Central memory CD4-positive, alpha-beta T cell (primary cell): ENCODE data around the gene PLCB1.
"Not testable (repeated sequence)": the region's sequence is repeated elsewhere in the genome, so short reads cannot be mapped to it uniquely, and the experiment has no call there.

ENCODE experiments used
- DNase-seq: peaks from one replicate; pipeline ENCODE4 v3.0.0; 2022

The PLCB1 gene

GRCh38 chr20:8631271-8631670 is 499.2 kb downstream of the PLCB1 start:
- no peak for DNase-seq

- no peak for DNase-seq
Observed at GRCh38 chr20:8633366-8633765, 501.3 kb downstream of the PLCB1 start.

GRCh38 chr20:8635048-8635572 is 503.0 kb downstream of the PLCB1 start:
- DNase-seq: no peak

GRCh38 chr20:8635837-8636236 is 503.8 kb downstream of the PLCB1 start:
- DNase-seq: no peak

GRCh38 chr20:8639112-8639778 is 507.2 kb downstream of the PLCB1 start:
- DNase-seq: no peak

GRCh38 chr20:8640461-8640860 is 508.4 kb downstream of the PLCB1 start:
- DNase-seq: no peak

- no peak for DNase-seq
Observed at GRCh38 chr20:8642247-8642646, 510.2 kb downstream of the PLCB1 start.

- not testable (repeated sequence) for DNase-seq
Observed at GRCh38 chr20:8644468-8644867, 512.4 kb downstream of the PLCB1 start.

GRCh38 chr20:8645326-8645725 is 513.3 kb downstream of the PLCB1 start:
- DNase-seq: no peak

GRCh38 chr20:8646033-8646441 is 514.0 kb downstream of the PLCB1 start:
- no peak for DNase-seq

- DNase-seq: no peak
Observed at GRCh38 chr20:8646716-8647115, 514.6 kb downstream of the PLCB1 start.

- no peak for DNase-seq
Observed at GRCh38 chr20:8647961-8648441, 515.9 kb downstream of the PLCB1 start.

GRCh38 chr20:8648466-8648865 is 516.4 kb downstream of the PLCB1 start:
- no peak for DNase-seq

GRCh38 chr20:8652396-8652795 is 520.3 kb downstream of the PLCB1 start:
- DNase-seq: no peak

- no peak for DNase-seq
Observed at GRCh38 chr20:8654486-8654885, 522.4 kb downstream of the PLCB1 start.

- DNase-seq: no peak
Observed at GRCh38 chr20:8656335-8656734, 524.3 kb downstream of the PLCB1 start.

- DNase-seq: no peak
Observed at GRCh38 chr20:8657664-8658063, 525.6 kb downstream of the PLCB1 start.

GRCh38 chr20:8658103-8658502 is 526.0 kb downstream of the PLCB1 start:
- DNase-seq: no peak

- no peak for DNase-seq
Observed at GRCh38 chr20:8661229-8661952, 529.3 kb downstream of the PLCB1 start.

GRCh38 chr20:8662433-8662954 is 530.4 kb downstream of the PLCB1 start:
- no peak for DNase-seq

GRCh38 chr20:8663424-8663823 is 531.4 kb downstream of the PLCB1 start:
- DNase-seq: no peak

GRCh38 chr20:8664778-8665177 is 532.7 kb downstream of the PLCB1 start:
- no peak for DNase-seq

- DNase-seq: no peak
Observed at GRCh38 chr20:8667306-8667705, 535.2 kb downstream of the PLCB1 start.
